ENCODE measurements around the gene BRCC3.
A peak's percentile ranks its signal among the peaks of the same experiment; 100 is the strongest.

Gene BRCC3

DNA sequence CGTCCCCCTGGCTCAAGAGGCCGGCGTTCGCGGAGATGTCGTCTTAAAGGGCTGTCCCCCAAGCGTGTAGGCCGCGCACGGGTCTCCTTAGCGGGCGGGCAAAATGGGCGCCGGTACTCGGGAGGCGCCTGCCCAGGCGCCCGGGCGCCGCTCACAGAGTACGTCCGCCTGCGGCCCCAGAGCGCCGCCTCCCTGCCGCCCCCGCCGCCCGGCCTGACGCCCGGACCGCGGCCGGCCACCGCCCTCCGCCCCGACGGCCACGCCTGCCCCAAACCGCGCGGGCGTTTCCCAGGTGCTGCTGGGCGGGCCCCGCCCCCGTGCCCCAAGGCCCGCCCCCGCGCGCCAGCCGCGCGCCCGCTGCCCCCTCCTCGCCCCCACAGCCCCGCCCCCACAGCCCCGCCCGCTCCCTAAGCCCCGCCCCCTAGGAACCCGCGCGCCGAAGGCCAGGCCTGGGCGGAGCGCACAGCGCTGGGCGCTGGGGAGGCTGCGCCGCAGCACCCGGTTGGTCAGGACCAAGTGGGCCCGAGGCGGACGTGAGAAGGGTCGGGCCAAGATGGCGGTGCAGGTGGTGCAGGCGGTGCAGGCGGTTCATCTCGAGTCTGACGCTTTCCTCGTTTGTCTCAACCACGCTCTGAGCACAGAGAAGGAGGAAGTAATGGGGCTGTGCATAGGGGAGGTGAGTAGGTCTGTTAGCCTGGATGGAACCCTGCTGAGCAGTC is at the start of gene BRCC3, which contains the start of the genes CMC4 and MTCP1:
BRCC3 (plus strand) TSS at position 534 of the 719 bp plus-strand sequence; CDS start at position 554, 20 bp downstream.
CMC4 (minus strand) TSS at position 162 of the 719 bp plus-strand sequence. CDS start 7,113 bp downstream, outside the sequence.
MTCP1 (minus strand) TSS at position 162 of the 719 bp plus-strand sequence. CDS start 5,126 bp downstream, outside the sequence.
- peak; percentile 55 for DNase-seq (ENCODE audit: low read depth)

DNA sequence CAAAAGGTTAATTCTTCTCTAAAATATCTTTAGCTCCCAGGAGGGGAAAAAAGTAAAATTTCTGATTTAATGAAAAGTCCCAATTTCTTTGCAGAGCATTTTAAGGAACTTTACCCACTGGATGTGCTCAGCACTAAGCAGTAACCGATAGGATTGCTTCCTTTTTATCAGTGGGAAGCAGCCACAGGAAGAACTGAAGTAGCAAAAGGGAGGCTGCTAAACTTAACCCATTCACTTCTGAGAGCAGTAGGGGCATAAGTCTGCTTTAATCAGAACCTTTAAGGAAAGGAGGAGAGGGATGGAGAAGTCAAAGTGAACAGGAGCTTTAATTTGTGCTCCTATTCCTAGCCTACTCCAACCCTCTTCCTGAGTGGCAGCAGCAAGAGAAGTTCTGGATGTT is 48.7 kb upstream of the BRCC3 start, which contains the start of gene F8:
F8 (minus strand) TSS at position 139 of the 400 bp plus-strand sequence. CDS start 171 bp downstream, outside the sequence.
- DNase-seq (ENCODE audit: low read depth), result no peak

GRCh38 chrX:155023907-155024833 is 47.1 kb upstream of the BRCC3 start:
- DNase-seq (ENCODE audit: low read depth), result no peak

- DNase-seq (ENCODE audit: low read depth), result no peak
Observed at GRCh38 chrX:155026420-155026726, 44.9 kb upstream of the BRCC3 start.

- DNase-seq (ENCODE audit: low read depth), result peak; percentile 87
Observed at GRCh38 chrX:155026727-155027508, 44.4 kb upstream of the BRCC3 start, which contains the start of gene FUNDC2. Gene FUNDC2, plus strand, starts transcription at chrX:155026844. Its CDS starts 95 bp downstream, at chrX:155026939.

DNA sequence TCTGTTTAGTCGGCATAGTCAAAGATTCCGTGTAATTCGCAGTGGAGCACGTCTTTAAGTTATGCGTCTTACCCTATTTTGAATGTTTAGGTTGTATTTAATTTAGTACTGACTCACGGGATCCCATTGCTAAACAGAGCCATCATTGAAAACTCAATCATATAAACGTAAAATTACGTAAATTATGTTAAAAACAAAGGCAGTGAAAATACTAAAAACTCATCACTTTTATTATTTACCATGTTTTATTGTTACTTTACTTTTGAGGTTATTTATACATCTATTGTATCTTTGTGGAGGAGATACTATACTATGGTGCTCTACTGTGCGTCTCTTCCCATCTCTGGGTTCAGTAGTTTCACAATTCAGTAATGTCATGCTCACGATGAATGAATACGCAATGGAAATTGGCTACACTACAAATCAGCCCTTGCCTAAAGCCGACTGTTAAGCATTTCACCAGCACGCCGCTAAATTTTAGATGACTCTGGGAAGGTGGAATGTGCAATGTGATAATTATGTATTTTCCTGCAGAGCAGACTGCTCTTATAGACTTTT is 43.7 kb upstream of the BRCC3 start:
- no peak for DNase-seq (ENCODE audit: low read depth)

GRCh38 chrX:155028129-155028528 is 43.2 kb upstream of the BRCC3 start:
- DNase-seq (ENCODE audit: low read depth), result no peak

DNA sequence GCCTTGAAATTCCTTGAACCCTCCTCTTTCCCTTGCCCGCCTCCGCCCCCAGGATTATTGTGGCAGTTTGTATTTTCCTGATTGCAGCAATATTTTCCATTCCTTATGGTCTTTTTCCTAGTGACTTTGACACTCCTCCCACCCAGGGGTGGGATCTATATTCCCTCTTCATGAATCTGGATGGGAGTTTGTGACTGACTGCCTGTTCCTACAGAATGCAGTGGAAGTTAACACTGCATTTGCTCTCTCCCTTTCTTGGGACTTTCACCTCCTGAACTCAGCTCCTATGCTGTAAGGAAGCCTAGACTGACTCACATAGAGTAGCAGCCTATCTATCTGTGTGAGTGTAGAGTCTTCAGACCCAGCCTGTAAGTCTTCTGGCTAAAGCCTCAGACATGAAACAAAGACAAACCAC is 42.4 kb upstream of the BRCC3 start:
- DNase-seq (ENCODE audit: low read depth), result no peak

GRCh38 chrX:155031657-155032056 is 39.7 kb upstream of the BRCC3 start:
- DNase-seq (ENCODE audit: low read depth), result no peak

DNA sequence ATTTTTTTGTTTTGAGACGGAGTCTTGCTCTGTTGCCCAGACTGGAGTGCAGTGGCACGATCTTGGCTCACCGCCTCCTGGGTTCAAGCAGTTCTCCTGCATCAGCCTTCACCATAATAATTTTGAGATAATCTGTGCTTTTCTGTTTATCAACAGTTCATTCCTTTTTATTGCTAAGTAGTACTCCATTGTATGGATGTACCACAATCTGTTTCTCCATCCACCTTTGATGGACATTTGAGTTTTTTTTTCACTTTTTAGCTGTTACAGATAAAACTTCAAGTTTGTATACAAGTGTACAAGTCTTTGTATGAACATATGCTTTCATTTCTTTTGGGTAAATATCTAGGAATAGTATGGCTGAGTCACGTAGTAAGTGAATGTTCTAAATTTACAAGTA is 35.6 kb upstream of the BRCC3 start:
- DNase-seq (ENCODE audit: low read depth), result no peak

- DNase-seq (ENCODE audit: low read depth), result no peak
Observed at GRCh38 chrX:155046129-155046810, 25.0 kb upstream of the BRCC3 start.

DNA sequence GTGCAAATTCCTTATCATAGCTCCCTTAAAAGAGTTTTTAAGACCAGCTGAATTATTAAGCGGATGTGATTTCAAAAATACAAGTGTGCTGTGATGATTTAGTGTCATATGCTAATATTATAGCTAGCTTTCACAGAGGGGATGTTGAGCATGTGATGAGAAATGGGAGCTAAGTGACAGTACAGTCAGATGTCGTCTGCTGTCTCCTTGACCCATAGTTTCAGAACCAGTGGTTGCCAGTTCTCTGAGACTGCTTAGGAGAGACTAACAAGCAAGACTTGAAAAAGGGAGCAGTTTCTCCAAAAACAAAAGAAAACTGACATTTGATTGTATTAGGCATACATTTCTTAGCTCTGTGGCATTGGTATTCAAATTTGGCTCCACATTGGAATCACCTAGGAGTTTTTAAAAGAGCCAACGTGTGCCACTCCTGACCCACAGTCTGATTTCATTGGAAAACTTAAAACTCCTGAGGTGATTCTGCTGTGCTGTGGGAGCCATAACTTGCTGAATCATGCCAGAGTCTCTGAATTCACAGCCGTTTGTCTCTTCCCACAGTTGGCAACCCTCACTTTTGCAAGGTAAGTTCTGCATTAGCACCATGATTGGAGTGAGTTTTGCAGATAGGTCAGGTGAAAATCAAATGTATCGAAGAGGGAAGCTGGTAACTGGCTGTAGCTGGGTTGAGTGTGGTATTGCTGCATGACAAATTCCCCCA is 24.3 kb upstream of the BRCC3 start:
- DNase-seq (ENCODE audit: low read depth), result no peak

GRCh38 chrX:155048977-155049619 is 22.2 kb upstream of the BRCC3 start:
- DNase-seq (ENCODE audit: low read depth), result no peak

GRCh38 chrX:155052738-155053498 is 18.4 kb upstream of the BRCC3 start:
- no peak for DNase-seq (ENCODE audit: low read depth)

DNA sequence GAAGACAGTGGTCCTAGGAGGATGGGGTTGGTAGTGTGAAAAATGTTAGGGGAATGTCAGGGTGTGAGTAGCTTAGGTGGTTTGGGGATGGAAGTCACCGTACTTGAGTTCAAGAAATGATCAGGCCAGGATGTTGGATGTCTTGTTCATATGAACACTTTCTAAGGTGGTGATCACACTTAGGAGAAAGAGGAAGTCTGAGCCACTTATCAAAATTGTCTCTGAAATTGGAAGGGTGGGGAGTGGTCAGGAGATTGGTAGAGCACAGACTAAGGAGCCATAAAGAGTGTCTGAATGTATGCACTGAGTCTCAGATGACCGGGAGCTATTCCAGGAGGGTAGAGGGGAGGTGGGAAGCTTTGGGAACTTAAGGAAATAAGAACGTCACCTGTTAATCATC is 17.7 kb upstream of the BRCC3 start:
- DNase-seq (ENCODE audit: low read depth), result no peak

GRCh38 chrX:155054255-155054654 is 17.1 kb upstream of the BRCC3 start:
- no peak for DNase-seq (ENCODE audit: low read depth)

DNA sequence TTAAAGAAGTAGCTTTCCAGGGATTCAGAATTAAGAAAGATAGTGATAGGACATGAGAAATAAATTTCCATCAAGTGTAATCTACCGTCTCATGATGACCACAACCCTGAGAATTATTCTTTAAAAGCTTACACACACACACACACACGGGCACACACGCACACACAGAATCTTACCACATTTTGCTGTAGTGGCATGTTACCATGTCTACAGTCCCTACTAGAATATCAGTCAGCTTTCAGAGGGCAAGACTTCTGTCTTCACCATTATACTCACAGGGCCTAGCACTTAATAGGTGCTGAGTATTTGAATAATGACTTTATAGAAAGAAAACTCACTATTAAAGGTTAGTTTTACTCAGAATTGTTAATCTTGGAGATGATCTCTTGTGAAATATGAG is 15.8 kb upstream of the BRCC3 start:
- DNase-seq (ENCODE audit: low read depth), result no peak

- DNase-seq (ENCODE audit: low read depth), result no peak
Observed at GRCh38 chrX:155056471-155056870, 14.8 kb upstream of the BRCC3 start.
